ENCODE data around the gene HEYL. TPM values are rescaled to one million over a fixed set of nuclear protein-coding genes. Genes with fewer than 3 reads are reported as not detected.

HEYL gene
- total and polyA plus RNA-seq, 8 donors: 0.45 to 6.0 (median 3.4) TPM; not detected in 1

- intact Hi-C loops (cut with DNase I; ENCODE audit: low total_unique reads): no loop called here
- no peaks in the 10 kb centered on the region for H3K9me3 ChIP-seq
- DNase-seq: no peak
- no peak overlapping the region for H3K4me3 ChIP-seq
- TF ChIP-seq EP300 (IDR thresholded peaks at IDR 0.05) (no peak), POLR2AphosphoS5 (IDR thresholded peaks at IDR 0.05) (no peak), CTCF (IDR thresholded peaks at IDR 0.05) (no peak)
- peak overlapping the region in 4 of 5 donors; percentile 23 to 66 (median 40) for H3K27ac ChIP-seq
- peaks cover 0 to 13% (median 7%) of the 10 kb centered on the region in 4 donors for H3K4me1 ChIP-seq
- no peaks in the 10 kb centered on the region for H3K36me3 ChIP-seq
- H3K27me3 ChIP-seq: peaks cover 0 to 8% (median 0%) of the 10 kb centered on the region in 3 donors
- WGBS, 5 donors: 68 to 83% (median 71%) methylated on average over 3 of the region's 3 CpGs
Measured at GRCh38 chr1:39647247-39647646, 7.8 kb upstream of the HEYL start.

GRCh38 chr1:39646232-39647081 is 7.0 kb upstream of the HEYL start:
- peak in 1 of 3 donors; percentile 55 for TF ChIP-seq POLR2AphosphoS5 (IDR thresholded peaks at IDR 0.05)
- no peak for TF ChIP-seq EP300 (IDR thresholded peaks at IDR 0.05)
- H3K4me3 ChIP-seq: no peak overlapping the region
- H3K27ac ChIP-seq: peak overlapping the region; percentile 19 to 66 (median 28)
- intact Hi-C loops (cut with DNase I; ENCODE audit: low total_unique reads): no loop called here
- no peaks in the 10 kb centered on the region for H3K36me3 ChIP-seq
- WGBS, 5 donors: 44 to 64% (median 57%) methylated on average over 8 to 12 of the region's 12 CpGs
- H3K9me3 ChIP-seq: no peaks in the 10 kb centered on the region
- peaks cover 0 to 13% (median 7%) of the 10 kb centered on the region in 4 donors for H3K4me1 ChIP-seq
- H3K27me3 ChIP-seq: peaks cover 0 to 8% (median 0%) of the 10 kb centered on the region in 3 donors
- peak in 1 of 2 donors; percentile 91 for DNase-seq

GRCh38 chr1:39645411-39646043 is 6.1 kb upstream of the HEYL start:
- no peak overlapping the region for H3K27ac ChIP-seq
- no peak overlapping the region for H3K4me3 ChIP-seq
- H3K4me1 ChIP-seq: peaks cover 0 to 13% (median 7%) of the 10 kb centered on the region in 4 donors
- intact Hi-C loops (cut with DNase I; ENCODE audit: low total_unique reads): no loop called here
- 55 to 63% (median 59%) methylated on average over 3 of the region's 3 CpGs for WGBS, 5 donors
- H3K36me3 ChIP-seq: no peaks in the 10 kb centered on the region
- TF ChIP-seq POLR2AphosphoS5 (IDR thresholded peaks at IDR 0.05): no peak
- TF ChIP-seq EP300 (IDR thresholded peaks at IDR 0.05): no peak
- TF ChIP-seq POLR2A (IDR thresholded peaks at IDR 0.05): no peak
- no peak for TF ChIP-seq CTCF (IDR thresholded peaks at IDR 0.05)
- no peaks in the 10 kb centered on the region for H3K9me3 ChIP-seq
- peaks cover 0 to 12% (median 0%) of the 10 kb centered on the region in 3 donors for H3K27me3 ChIP-seq
- DNase-seq: no peak

GRCh38 chr1:39643705-39644104 is 4.3 kb upstream of the HEYL start:
- peaks cover 4 to 25% (median 14%) of the 10 kb centered on the region in 4 donors for H3K4me1 ChIP-seq
- H3K9me3 ChIP-seq: no peaks in the 10 kb centered on the region
- no peak overlapping the region for H3K27ac ChIP-seq
- no peak overlapping the region for H3K4me3 ChIP-seq
- intact Hi-C loops (cut with DNase I; ENCODE audit: low total_unique reads): no loop called here
- WGBS, 5 donors: 85 to 97% (median 90%) methylated on average over 3 of the region's 3 CpGs
- H3K36me3 ChIP-seq: no peaks in the 10 kb centered on the region
- DNase-seq: no peak
- TF ChIP-seq POLR2A (IDR thresholded peaks at IDR 0.05) (no peak), CTCF (IDR thresholded peaks at IDR 0.05) (no peak), POLR2AphosphoS5 (IDR thresholded peaks at IDR 0.05) (no peak), EP300 (IDR thresholded peaks at IDR 0.05) (no peak)
- H3K27me3 ChIP-seq: peaks cover 0 to 29% (median 12%) of the 10 kb centered on the region in 3 donors
